HepG2 (cell line): ENCODE data around the gene ANKRD42. TPM values are rescaled to one million over a fixed set of nuclear protein-coding genes. Genes with fewer than 3 reads are reported as not detected.

Source experiments
- ARID5B ChIP-seq: IDR thresholded peaks from 2 replicates; pipeline ENCODE4 v1.4.0; 2020; ENCODE audit warnings: mild to moderate bottlenecking, missing genetic modification reagents
- BHLHE40 ChIP-seq: IDR thresholded peaks from 2 replicates; pipeline ENCODE4 v1.6.1; 2011; ENCODE audit warnings: low read length, improper control_type of control experiment
- CBFB ChIP-seq: sonication (generic); formaldehyde crosslinking; IDR thresholded peaks from 2 replicates; pipeline ENCODE4 v1.4.0; 2020; ENCODE audit warnings: missing genetic modification reagents
- CREM ChIP-seq, 2 experiments: sonication (generic) in 1 of 2; formaldehyde crosslinking in 1 of 2; IDR thresholded peaks; 2 replicates each; pipeline versions ENCODE4 v1.4.0 to v1.6.1; 2016 to 2020; ENCODE audit warnings: antibody characterized with exemption in 1 of 2, mild to moderate bottlenecking in 1 of 2, missing genetic modification reagents in 1 of 2
- GATAD1 ChIP-seq: IDR thresholded peaks from 2 replicates; pipeline ENCODE4 v1.6.1; 2016; ENCODE audit warnings: missing genetic modification reagents, missing compliant biosample characterization
- HNF4G ChIP-seq, 2 experiments: sonication (generic) in 1 of 2; formaldehyde crosslinking in 1 of 2; IDR thresholded peaks; 2 replicates each; pipeline versions ENCODE4 v1.4.0 to v1.6.1; 2011 to 2020; ENCODE audit warnings: borderline replicate concordance in 2 of 2, low read depth in 2 of 2, mild to moderate bottlenecking in 2 of 2, low read length in 1 of 2, missing genetic modification reagents in 1 of 2, moderate library complexity in 1 of 2
- HOMEZ ChIP-seq: IDR thresholded peaks from 2 replicates; pipeline ENCODE4 v1.6.1; 2016; ENCODE audit warnings: low read depth
- HOXD1 ChIP-seq: sonication (generic); formaldehyde crosslinking; IDR thresholded peaks from 2 replicates; pipeline ENCODE4 v1.5.0; 2020; ENCODE audit warnings: missing genetic modification reagents
- KLF16 ChIP-seq, 2 experiments: sonication (generic) in 1 of 2; formaldehyde crosslinking in 1 of 2; IDR thresholded peaks; 2 replicates each; pipeline versions ENCODE4 v1.6.1 to v1.8.0; 2016 to 2023; ENCODE audit warnings: missing genetic modification reagents in 2 of 2, missing compliant biosample characterization in 1 of 2
- MED8 ChIP-seq: sonication (generic); formaldehyde crosslinking; IDR thresholded peaks from 2 replicates; pipeline ENCODE4 v1.8.1; 2023; ENCODE audit warnings: mild to moderate bottlenecking, missing genetic modification reagents; ENCODE audit not compliant: insufficient replicate concordance
- MXD4 ChIP-seq: IDR thresholded peaks from 2 replicates; pipeline ENCODE4 v1.6.1; 2016; ENCODE audit warnings: mild to moderate bottlenecking, missing biosample characterization, missing genetic modification reagents
- NFKB2 ChIP-seq: sonication (generic); formaldehyde crosslinking; IDR thresholded peaks from 2 replicates; pipeline ENCODE4 v1.4.0; 2020; ENCODE audit warnings: missing genetic modification reagents, borderline replicate concordance
- PHF20 ChIP-seq: sonication (generic); formaldehyde crosslinking; IDR thresholded peaks from 2 replicates; pipeline ENCODE4 v1.5.0; 2020; ENCODE audit warnings: mild to moderate bottlenecking, missing genetic modification reagents
- POGZ ChIP-seq: sonication (generic); formaldehyde crosslinking; IDR thresholded peaks from 2 replicates; pipeline ENCODE4 v1.4.0; 2020; ENCODE audit warnings: mild to moderate bottlenecking, missing genetic modification reagents
- RBFOX2 ChIP-seq: fragments of 200-400 bp; formaldehyde crosslinking; IDR thresholded peaks from 2 replicates; pipeline ENCODE4 v1.6.1; 2017; ENCODE audit warnings: low read depth, mild to moderate bottlenecking, low read length
- REXO4 ChIP-seq: sonication (generic); formaldehyde crosslinking; IDR thresholded peaks from 2 replicates; pipeline ENCODE4 v1.8.0; 2022; ENCODE audit warnings: missing genetic modification reagents, mild to moderate bottlenecking, borderline replicate concordance
- RFX5 ChIP-seq: IDR thresholded peaks from 2 replicates; pipeline ENCODE4 v1.6.1; 2011; ENCODE audit warnings: low read depth, low read length, improper control_type of control experiment
- TOE1 ChIP-seq: sonication (generic); formaldehyde crosslinking; IDR thresholded peaks from 2 replicates; pipeline ENCODE4 v1.4.0; 2020; ENCODE audit warnings: mild to moderate bottlenecking, missing genetic modification reagents
- ZBTB10 ChIP-seq: sonication (generic); formaldehyde crosslinking; IDR thresholded peaks from 2 replicates; pipeline ENCODE4 v1.4.0; 2020; ENCODE audit warnings: missing genetic modification reagents, borderline replicate concordance
- ZNF550 ChIP-seq: sonication (generic); formaldehyde crosslinking; IDR thresholded peaks from 2 replicates; pipeline ENCODE4 v1.4.0; 2020; ENCODE audit warnings: mild to moderate bottlenecking, missing genetic modification reagents, borderline replicate concordance
- polyA plus RNA-seq, 8 experiments: library from polyadenylated mRNA; depleted of rRNA in 3 of 8; stranded (reverse) in 7 of 8; unstranded in 1 of 8; fragments of >200 nt; fragmentation: Illumina TruSeq in 4 of 8; extraction: Trizol in 4 of 8; gene quantifications; 2 replicates each; pipeline versions ENCODE4 v1.2.1 to v1.2.3, GENCODE V29; 2011 to 2016; ENCODE audit warnings: low read depth in 4 of 8, missing spikeins in 1 of 8, mixed read lengths in 1 of 8; ENCODE audit not compliant: insufficient read depth in 1 of 8
- total RNA-seq, 5 experiments: library from RNA; depleted of rRNA; stranded (reverse); fragments of >200 nt; fragmentation: Illumina TruSeq; extraction: Trizol; gene quantifications; 2 replicates each; pipeline ENCODE4 v1.2.3, GENCODE V29; 2016; ENCODE audit warnings: low read depth in 1 of 5

Gene ANKRD42
- total and polyA plus RNA-seq, 2 of the 13 experiments (the other 11 are each of a cell fraction or from before 2014, with no cell fraction given), result 2.2 to 3.7 TPM

- no peak for TF ChIP-seq REXO4 (CRISPR knock-in tag)
- TF ChIP-seq HNF4G (IDR thresholded peaks at IDR 0.05; ENCODE audit: borderline replicate concordance, low read depth, low read length), result no peak
- no peak for TF ChIP-seq HNF4G (CRISPR knock-in tag; IDR thresholded peaks at IDR 0.05; ENCODE audit: borderline replicate concordance, low read depth)
- TF ChIP-seq RFX5, result peak; percentile 100
- TF ChIP-seq PHF20, result 0 out of 2 replicates have a peak, but pooled peaks have one; percentile 19
- TF ChIP-seq HOXD1, result peak; percentile 87; the same call in 1 of the 2 replicates
- 0 out of 2 replicates have a peak, but pooled peaks have one; percentile 34 for TF ChIP-seq MXD4 (CRISPR knock-in tag)
- no peak for TF ChIP-seq RBFOX2
- TF ChIP-seq CREM (IDR thresholded peaks at IDR 0.05), result peak; percentile 92
- no peak for TF ChIP-seq CREM (CRISPR knock-in tag; IDR thresholded peaks at IDR 0.05)
- TF ChIP-seq HOMEZ (CRISPR knock-in tag), result 0 out of 2 replicates have a peak, but pooled peaks have one; percentile 48
- peak; percentile 85 for TF ChIP-seq POGZ
- TF ChIP-seq GATAD1 (CRISPR knock-in tag), result peak; percentile 13; the same call in 1 of the 2 replicates
- TF ChIP-seq MED8 (CRISPR knock-in tag), result no peak
- no peak for TF ChIP-seq BHLHE40
- TF ChIP-seq KLF16 (CRISPR knock-in tag; IDR thresholded peaks at IDR 0.05), result no peak
- no peak for TF ChIP-seq ZNF550 (CRISPR knock-in tag)
- no peak for TF ChIP-seq ZBTB10 (CRISPR knock-in tag)
- TF ChIP-seq TOE1 (CRISPR knock-in tag), result 0 out of 2 replicates have a peak, but pooled peaks have one; percentile 7
- peak; percentile 8; the same call in 1 of the 2 replicates for TF ChIP-seq CBFB (CRISPR knock-in tag)
- peak; percentile 24; the same call in 1 of the 2 replicates for TF ChIP-seq ARID5B (CRISPR knock-in tag)
- no peak for TF ChIP-seq NFKB2 (CRISPR knock-in tag)
These were observed 37.1 kb upstream of the ANKRD42 start (continued) for GRCh38 chr11:83156144-83156995.
